HG02973 (cell line): Measurements from ENCODE around the gene NYAP1.
"Not testable (repeated sequence)": the region's sequence is repeated elsewhere in the genome, so short reads cannot be mapped to it uniquely, and the experiment has no call there.

Experiments used
- ATAC-seq: cut with Tn5 transposase; IDR thresholded peaks from one replicate; pipeline ENCODE4 v1.9.1; 2021; ENCODE audit warnings: moderate library complexity; ENCODE audit not compliant: unreplicated experiment

NYAP1 gene

DNA sequence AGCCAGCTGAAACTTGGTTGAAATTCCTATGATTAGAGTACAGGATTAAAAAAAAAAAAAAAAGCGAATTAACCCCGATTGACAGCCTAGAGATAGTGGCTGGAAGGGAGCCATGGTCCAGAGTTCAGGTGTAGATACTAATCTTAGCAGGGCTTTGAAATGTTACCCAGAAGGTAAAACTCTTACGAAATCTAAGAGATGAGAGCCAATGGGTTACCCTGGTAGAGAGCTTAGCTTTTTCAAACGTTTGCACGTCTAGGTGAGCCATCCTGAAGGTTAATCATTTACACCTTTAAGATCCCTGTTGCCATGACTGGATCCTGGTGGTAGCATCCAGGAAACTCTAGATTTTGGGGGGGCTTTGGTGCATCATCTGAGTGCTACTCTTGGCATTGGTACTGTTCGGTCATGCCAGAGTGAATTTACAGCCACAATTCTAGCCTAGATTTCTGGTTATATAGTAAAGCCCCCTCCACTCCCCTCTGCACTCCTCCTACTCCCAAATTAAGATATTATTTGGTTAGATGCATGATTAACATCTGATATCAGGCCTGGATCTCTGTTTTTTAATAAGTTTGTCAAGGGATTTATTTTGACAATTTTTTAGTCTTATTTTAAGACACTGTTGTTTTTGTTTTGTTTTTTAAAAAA is 56.5 kb downstream of the NYAP1 start:
- ATAC-seq: no peak

DNA sequence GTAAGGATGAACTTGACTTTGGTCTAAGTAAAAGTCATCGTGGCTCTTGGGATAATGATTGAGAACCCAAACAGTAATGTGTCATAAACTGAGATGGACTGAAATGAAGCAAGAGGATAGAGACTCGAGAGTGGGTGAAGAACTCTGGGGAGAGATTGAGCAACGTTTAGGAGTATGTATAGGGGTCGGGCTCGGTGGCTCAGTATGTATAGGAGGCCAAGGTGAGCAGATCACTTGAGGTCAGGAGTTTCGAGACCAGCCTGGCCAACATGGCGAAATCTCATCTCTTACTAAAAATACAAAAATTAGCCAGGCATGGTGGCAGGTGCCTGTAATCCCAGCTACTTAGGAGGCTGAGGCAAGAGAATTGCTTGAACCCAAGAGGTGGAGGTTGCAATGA is 57.6 kb downstream of the NYAP1 start:
- ATAC-seq: not testable (repeated sequence)

DNA sequence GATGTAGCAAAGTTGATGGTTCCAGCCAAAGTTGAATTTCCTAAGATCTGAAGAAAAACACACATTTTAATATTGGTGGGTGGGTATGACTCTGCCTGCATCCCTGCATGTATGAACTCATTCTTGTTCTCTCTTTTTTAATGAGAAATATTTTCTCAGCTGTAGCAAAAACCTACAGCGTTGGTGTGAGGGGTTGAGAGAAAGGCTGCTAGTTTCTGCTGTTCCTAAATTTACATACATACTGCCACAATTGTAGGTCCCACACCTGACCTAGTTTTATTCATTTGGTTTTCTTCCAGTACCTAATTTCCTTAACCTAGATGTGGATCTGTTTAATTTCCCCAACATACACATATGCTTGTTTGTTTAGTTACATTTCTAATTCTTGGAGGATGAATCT is 59.9 kb downstream of the NYAP1 start:
- no peak for ATAC-seq

DNA sequence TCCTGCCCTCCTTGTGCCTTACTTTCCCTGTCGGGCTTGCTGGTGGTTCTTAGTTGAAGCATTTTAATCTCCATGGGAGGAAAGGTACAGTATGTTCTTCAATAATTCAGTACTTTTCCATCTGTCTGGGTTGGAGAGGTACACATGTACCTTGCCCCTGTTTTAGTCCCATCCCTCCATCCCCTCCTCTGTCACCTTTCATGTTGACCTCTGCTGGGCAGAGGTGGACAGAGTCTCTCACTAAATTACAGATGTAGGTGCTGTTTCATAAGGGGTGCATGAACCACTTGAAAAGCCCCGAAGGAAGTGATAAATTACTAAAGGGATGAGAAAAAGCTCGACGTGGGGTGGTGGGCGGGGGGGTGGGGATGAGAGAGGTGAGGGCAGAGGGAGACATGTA is 60.7 kb downstream of the NYAP1 start:
- ATAC-seq: no peak
